Testis (tissue), 3 donors: ENCODE results near the gene ARHGDIG. TPM values are rescaled to one million over a fixed set of nuclear protein-coding genes. Genes with fewer than 3 reads are reported as not detected.

ENCODE experiments used
- DNase-seq: peaks from one replicate; pipeline ENCODE4 v3.0.0-alpha.2; 2019
- H3K27ac ChIP-seq, 2 donors: fragments of 200-600 bp; sonication (generic); one replicate each; pipeline ENCODE4 v1.5.1; 2019
- H3K27me3 ChIP-seq: fragments of 200-600 bp; sonication (generic); one replicate; pipeline ENCODE4 v1.5.1; 2019
- H3K36me3 ChIP-seq: fragments of 200-600 bp; sonication (generic); one replicate; pipeline ENCODE4 v1.5.1; 2017; ENCODE audit warnings: low read depth; ENCODE audit errors: missing control alignments
- H3K4me1 ChIP-seq: fragments of 200-600 bp; sonication (generic); one replicate; pipeline ENCODE4 v1.5.1; 2019
- H3K4me3 ChIP-seq, 2 donors: fragments of 200-600 bp; sonication (generic); one replicate each; pipeline ENCODE4 v1.5.1; 2017 to 2019
- H3K9me3 ChIP-seq: fragments of 200-600 bp; sonication (generic); one replicate; pipeline ENCODE4 v1.5.1; 2017
- POLR2A ChIP-seq: fragments of 450-650 bp; IDR thresholded peaks from one replicate; pipeline ENCODE4 v1.6.1; 2017; ENCODE audit warnings: antibody characterized with exemption, mild to moderate bottlenecking, moderate library complexity
- WGBS, 2 donors: methylation state at CpG; one replicate each; pipeline ENCODE4 v1.1.5; 2018; 5-methylcytosine and 5-hydroxymethylcytosine counted together
- intact Hi-C: fragments of 100-400 bp; cut with DNase I; formaldehyde crosslinking; loops from one replicate; pipeline ENCODE4 v1.15.1; 2023; ENCODE audit warnings: low total_unique reads
- polyA plus RNA-seq: library from polyadenylated mRNA; stranded (reverse); fragments of 350-450 nt; fragmentation: Illumina TruSeq; extraction: RNeasy Lipid Tissue Mini Kit (QIAGEN cat#74804); gene quantifications from one replicate; pipeline ENCODE4 v1.2.3, GENCODE V29; 2014; ENCODE audit warnings: low read depth, low replicate concordance; ENCODE audit not compliant: insufficient read depth
- total RNA-seq, 2 donors: library from RNA; depleted of rRNA; stranded (reverse); fragments of >200 nt; gene quantifications; one replicate each; pipeline ENCODE4 v1.2.3, GENCODE V29; 2016
- TF ChIP-seq, protein P1 (sequence below), 3 experiments: fragments of 450-650 bp in 2 of 3; fragments of 200-600 bp in 1 of 3; sonication (generic) in 1 of 3; IDR thresholded peaks; one replicate each; pipeline ENCODE4 v1.5.1; 2016 to 2019; ENCODE audit warnings: antibody characterized with exemption in 3 of 3, mild to moderate bottlenecking in 2 of 3, moderate library complexity in 1 of 3

The ARHGDIG gene
- total and polyA plus RNA-seq, 3 donors from 2014 or later: 2.9 to 7.7 (median 6.6) TPM

DNA sequence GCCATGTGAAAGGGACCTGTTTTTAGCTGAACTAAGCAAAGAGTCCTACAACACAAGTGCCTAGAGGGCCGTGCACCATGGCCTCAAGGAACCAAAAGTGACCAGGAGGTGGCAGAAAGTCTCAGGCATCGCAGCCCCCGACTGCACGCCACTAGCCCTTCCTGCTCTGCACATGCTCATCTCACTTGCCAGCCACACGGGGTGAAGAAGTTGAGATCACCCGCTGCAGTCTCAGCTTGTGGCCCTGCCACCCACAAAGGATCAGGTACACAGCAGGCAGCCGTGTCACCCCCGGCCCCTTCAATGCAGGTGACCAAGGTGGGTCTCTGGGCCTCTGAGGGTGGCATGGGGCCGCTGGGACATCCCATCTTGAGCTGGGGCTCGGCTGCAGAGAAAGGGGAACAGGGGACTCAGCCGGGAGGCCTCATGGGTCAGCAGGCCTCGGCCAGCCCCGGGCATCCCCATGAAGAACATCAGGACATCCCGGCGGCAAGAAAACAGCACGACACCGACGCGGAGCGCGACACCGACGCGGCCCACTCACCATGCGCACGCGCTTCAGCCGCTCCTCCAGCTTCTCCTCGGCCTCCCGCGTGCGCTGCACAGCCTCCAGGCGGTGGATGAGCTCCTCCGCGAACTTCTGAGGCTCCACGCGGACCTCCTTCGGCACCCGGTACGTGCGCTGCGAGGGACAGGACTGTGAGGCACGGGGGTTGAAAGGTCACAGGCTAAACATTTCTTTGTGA lies 23.5 kb downstream of the ARHGDIG start:
- no peak for DNase-seq
- no peak overlapping the region for H3K27ac ChIP-seq
- H3K9me3 ChIP-seq: no peaks in the 10 kb centered on the region
- H3K4me1 ChIP-seq: peaks cover 6% of the 10 kb centered on the region
- WGBS, 2 donors: 89 to 95% methylated on average over 33 to 43 of the region's 43 CpGs
- TF ChIP-seq, protein P1, sequence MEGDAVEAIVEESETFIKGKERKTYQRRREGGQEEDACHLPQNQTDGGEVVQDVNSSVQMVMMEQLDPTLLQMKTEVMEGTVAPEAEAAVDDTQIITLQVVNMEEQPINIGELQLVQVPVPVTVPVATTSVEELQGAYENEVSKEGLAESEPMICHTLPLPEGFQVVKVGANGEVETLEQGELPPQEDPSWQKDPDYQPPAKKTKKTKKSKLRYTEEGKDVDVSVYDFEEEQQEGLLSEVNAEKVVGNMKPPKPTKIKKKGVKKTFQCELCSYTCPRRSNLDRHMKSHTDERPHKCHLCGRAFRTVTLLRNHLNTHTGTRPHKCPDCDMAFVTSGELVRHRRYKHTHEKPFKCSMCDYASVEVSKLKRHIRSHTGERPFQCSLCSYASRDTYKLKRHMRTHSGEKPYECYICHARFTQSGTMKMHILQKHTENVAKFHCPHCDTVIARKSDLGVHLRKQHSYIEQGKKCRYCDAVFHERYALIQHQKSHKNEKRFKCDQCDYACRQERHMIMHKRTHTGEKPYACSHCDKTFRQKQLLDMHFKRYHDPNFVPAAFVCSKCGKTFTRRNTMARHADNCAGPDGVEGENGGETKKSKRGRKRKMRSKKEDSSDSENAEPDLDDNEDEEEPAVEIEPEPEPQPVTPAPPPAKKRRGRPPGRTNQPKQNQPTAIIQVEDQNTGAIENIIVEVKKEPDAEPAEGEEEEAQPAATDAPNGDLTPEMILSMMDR (IDR thresholded peaks at IDR 0.05): no peak
- no peak for TF ChIP-seq POLR2A
- no peaks in the 10 kb centered on the region for H3K36me3 ChIP-seq
- intact Hi-C loops: no loop called here
- no peak overlapping the region for H3K4me3 ChIP-seq
- H3K27me3 ChIP-seq: no peaks in the 10 kb centered on the region

DNA sequence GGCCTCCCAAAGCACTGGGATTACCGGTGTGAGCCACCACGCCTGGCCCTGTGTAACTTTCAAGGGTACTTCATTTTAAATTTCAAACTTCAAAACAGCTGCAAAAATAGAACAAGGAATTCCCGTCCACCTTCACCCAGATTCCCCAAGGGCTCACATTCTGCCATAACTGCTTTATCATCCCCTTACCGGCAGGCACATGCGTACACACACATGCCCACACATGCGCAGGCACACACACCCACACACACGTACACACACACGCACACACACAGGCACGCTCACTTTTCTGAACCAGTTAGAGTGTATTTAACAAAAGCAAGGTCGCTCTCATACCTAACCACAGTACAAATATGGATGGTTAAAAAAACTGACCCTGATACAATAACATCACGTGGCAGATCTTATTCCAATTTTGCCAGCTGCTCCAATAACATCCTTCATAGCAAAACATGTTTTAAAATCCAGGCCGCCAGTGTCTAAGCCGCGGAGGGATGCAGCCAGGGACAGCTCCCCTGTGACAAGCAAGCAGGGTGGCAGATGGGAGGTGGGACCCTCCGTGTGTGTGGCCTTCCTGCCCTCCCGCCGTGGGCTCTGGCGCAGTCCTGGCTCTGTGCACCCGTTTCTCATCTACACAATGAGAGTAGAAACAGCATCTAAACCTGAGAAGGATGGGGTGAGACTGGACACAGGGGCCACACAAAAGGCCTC lies 25.7 kb downstream of the ARHGDIG start:
- DNase-seq: no peak
- no peaks in the 10 kb centered on the region for H3K27me3 ChIP-seq
- no peak overlapping the region for H3K27ac ChIP-seq
- intact Hi-C loops: no loop called here
- TF ChIP-seq, protein P1 (IDR thresholded peaks at IDR 0.05): no peak
- no peak for TF ChIP-seq POLR2A
- 60 to 61% methylated on average over 19 of the region's 19 CpGs for WGBS, 2 donors
- H3K4me1 ChIP-seq: peaks cover 6% of the 10 kb centered on the region
- H3K4me3 ChIP-seq: no peak overlapping the region
- no peaks in the 10 kb centered on the region for H3K9me3 ChIP-seq
- H3K36me3 ChIP-seq: no peaks in the 10 kb centered on the region

DNA sequence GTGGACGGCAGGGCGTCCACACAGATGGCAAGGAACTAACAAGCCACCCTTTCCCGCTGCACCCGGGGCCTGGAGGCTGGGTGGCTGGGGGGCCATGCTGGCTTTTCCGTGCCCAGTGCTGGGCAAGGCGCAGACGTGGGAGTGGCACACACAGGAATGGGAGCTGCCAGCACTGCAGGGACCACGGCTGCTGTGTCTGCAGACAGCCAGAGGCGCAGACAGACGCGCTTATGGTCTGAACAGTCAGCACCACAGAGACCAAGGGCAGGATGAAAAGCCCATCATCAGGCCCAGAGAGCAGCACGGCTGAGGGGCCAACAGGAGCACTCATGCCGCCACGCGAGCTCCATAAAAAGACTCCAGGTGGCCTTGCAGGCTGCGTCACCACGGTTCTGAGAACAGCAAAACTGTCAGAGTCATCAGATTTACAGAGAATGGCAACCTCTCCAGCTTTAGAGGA lies 26.6 kb downstream of the ARHGDIG start:
- Histone ChIP-seq H3K4me3 (no peak overlapping the region), H3K27me3 (no peaks in the 10 kb centered on the region), H3K9me3 (no peaks in the 10 kb centered on the region), H3K36me3 (no peaks in the 10 kb centered on the region), H3K4me1 (peaks cover 6% of the 10 kb centered on the region), H3K27ac (no peak overlapping the region)
- no peak for DNase-seq
- intact Hi-C loops: no loop called here
- TF ChIP-seq, protein P1 (IDR thresholded peaks at IDR 0.05): no peak
- TF ChIP-seq POLR2A: no peak
- 70 to 71% methylated on average over 6 to 17 of the region's 17 CpGs for WGBS, 2 donors

DNA sequence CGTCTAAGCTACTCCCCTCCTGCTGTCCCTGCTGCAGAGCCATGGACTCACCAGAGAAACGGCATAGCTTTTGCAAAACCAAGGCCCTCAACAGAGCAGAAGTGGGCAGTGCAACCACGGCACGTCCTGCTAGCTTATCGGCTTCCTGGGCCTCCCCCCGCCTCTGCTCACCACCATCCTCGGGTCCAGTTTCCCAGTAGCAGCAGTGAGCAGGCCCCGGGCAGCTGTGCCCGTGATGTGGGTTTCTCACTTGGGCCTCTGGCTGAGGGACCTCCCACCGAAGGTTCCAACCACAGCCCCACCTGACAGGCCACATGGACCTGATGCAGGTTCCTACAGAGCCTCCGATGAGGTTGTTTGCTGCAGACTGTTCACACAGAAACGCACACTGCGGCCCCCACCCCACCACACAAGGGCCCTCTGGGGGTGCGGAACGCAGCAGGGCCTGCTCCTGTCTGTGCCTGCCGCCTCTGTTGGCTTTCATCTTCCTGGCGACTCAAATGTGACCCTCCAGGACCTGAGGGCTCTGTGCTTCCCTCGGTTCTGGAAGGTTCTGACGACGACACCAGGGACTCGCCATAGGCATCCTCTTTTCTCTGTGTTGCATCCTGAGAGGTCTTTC lies 27.4 kb downstream of the ARHGDIG start:
- Histone ChIP-seq H3K27me3 (no peaks in the 10 kb centered on the region), H3K9me3 (no peaks in the 10 kb centered on the region), H3K36me3 (no peaks in the 10 kb centered on the region), H3K4me3 (no peak overlapping the region), H3K27ac (no peak overlapping the region), H3K4me1 (peaks cover 6% of the 10 kb centered on the region)
- WGBS, 2 donors: 88 to 93% methylated on average over 20 to 21 of the region's 21 CpGs
- DNase-seq: no peak
- no peak for TF ChIP-seq POLR2A
- TF ChIP-seq, protein P1 (IDR thresholded peaks at IDR 0.05): no peak
- intact Hi-C loops: no loop called here
